GM10266 (cell line): ENCODE measurements around the gene FCSK.

ENCODE experiments used
- DNase-seq: peaks from one replicate; pipeline ENCODE4 v3.0.0; 2012; ENCODE audit errors: extremely low spot score
- CTCF ChIP-seq: IDR thresholded peaks from 2 replicates; pipeline ENCODE4 v1.5.1; 2012; ENCODE audit warnings: mild to moderate bottlenecking, low read depth; ENCODE audit not compliant: control insufficient read depth, insufficient read depth; ENCODE audit errors: missing control alignments

The FCSK gene

DNA sequence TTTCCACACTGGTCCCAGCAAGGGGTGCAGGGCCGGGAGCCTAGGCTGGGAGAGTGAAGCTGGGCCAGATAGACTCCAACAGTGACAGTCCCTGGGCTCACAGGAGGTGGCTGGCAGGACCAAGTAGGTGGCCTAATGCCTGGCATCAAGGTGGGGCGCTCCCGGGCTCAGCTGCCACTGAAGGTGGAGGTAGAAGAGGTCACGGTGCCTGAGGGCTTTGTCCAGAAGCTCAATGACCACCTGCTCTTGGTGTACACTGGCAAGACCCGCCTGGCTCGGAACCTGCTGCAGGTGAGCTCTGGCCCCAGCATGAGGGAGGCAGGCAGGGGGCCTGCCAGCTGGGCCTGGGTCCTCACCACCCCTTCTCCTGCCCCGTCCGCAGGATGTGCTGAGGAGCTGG lies 23.8 kb downstream of the FCSK start:
- no peak for TF ChIP-seq CTCF
- no peak for DNase-seq

DNA sequence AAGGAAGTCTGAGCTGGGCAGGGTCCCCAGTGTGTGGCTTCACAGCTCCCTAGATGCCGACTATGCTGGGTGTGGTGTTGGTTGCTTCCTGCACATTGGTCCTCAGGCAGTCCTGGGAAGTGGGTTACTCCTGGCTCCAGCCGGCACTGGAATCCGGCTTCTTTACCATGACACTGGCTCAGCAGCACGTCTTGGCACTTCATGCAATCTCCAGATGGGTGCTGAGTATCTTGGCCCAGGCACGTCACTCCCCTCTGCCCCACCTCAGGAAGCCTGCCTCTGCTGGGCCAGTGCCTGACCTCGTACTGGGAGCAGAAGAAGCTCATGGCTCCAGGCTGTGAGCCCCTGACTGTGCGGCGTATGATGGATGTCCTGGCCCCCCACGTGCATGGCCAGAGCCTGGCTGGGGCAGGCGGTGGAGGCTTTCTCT lies 24.5 kb downstream of the FCSK start:
- DNase-seq = no peak
- TF ChIP-seq CTCF = no peak

- TF ChIP-seq CTCF = no peak
- no peak for DNase-seq
Measured at GRCh38 chr16:70480127-70481105, 26.0 kb downstream of the FCSK start.

GRCh38 chr16:70481929-70482536 lies 27.6 kb downstream of the FCSK start:
- TF ChIP-seq CTCF = no peak
- no peak for DNase-seq

GRCh38 chr16:70482624-70483023 lies 28.2 kb downstream of the FCSK start:
- DNase-seq = no peak

DNA sequence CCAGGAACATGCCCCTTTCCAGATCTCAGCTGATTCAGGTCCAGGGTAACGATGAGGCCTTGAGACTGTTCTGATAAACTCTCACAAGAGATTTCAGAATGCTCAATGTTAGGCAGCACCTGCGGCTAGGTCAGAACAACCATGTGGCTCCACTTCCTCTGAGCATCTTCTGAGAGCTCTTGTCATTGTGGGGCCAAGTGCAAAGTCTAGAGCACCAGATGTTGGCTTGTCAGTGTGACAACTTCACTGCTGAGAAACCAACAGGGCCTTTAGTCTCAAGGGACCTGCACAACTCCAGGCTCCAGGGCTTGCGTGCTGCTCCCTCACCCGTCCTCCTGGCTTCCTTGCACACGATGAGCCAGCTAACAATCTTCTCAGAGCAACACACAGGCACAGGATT lies 29.0 kb downstream of the FCSK start:
- no peak for TF ChIP-seq CTCF
- DNase-seq = no peak

More at GRCh38 chr16:70482624-70483023, 28.2 kb downstream of the FCSK start:
- no peak for TF ChIP-seq CTCF

DNA sequence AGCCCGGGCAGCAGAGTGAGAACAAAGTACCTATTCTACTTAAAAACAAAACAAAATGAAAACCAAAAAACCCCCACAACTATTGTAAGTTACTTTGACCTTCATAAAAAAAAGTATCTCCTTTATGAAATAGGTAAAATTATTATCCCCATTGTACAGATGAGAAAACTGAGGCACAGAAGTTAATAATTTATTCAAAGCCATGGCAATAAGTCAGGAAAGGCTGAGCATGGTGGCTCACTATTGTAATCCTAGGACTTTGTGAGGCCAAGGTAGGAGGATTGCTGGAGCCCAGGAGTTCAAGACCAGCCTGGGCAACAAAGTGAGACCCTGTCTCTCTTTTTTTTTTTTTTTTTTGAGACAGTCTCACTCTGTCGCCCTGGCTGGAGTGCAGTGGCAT lies 30.5 kb downstream of the FCSK start:
- no peak for TF ChIP-seq CTCF
- no peak for DNase-seq
